Stomach (tissue), 19 donors: ENCODE measurements around the gene NUP85. TPM values are rescaled to one million over a fixed set of nuclear protein-coding genes. Genes with fewer than 3 reads are reported as not detected.
"Not testable (repeated sequence)": the region's sequence is repeated elsewhere in the genome, so short reads cannot be mapped to it uniquely, and the experiment has no call there.

Source experiments
- DNase-seq, 2 donors: peaks; one replicate each; pipeline versions ENCODE4 v3.0.0 to v3.0.0-alpha.2; 2013 to 2019
- H3K27ac ChIP-seq, 5 donors: fragments of 200-600 bp in 4 of 5; sonication (generic) in 4 of 5; one replicate each; pipeline ENCODE4 v1.5.1; 2013 to 2019; ENCODE audit warnings: mild to moderate bottlenecking in 1 of 5, moderate library complexity in 1 of 5
- H3K27me3 ChIP-seq, 3 donors: fragments of 200-600 bp; sonication (generic); one replicate each; pipeline ENCODE4 v1.5.1; 2017 to 2019; ENCODE audit warnings: mixed run types in 1 of 3
- H3K36me3 ChIP-seq, 4 donors: fragments of 200-600 bp; sonication (generic); 1 replicate in 3 of 4; 2 replicates in 1 of 4; pipeline ENCODE4 v1.5.1; 2016 to 2019
- H3K4me1 ChIP-seq, 4 donors: fragments of 200-600 bp; sonication (generic); one replicate each; pipeline ENCODE4 v1.5.1; 2016 to 2019
- H3K4me3 ChIP-seq, 4 donors: fragments of 200-600 bp; sonication (generic) in 3 of 4; one replicate each; pipeline ENCODE4 v1.5.1; 2016 to 2019; ENCODE audit warnings: mild to moderate bottlenecking in 1 of 4
- H3K9me3 ChIP-seq, 4 donors: fragments of 200-600 bp; sonication (generic); one replicate each; pipeline ENCODE4 v1.5.1; 2016 to 2019
- CTCF ChIP-seq, 7 experiments: fragments of 450-650 bp in 4 of 7; fragments of 200-600 bp in 3 of 7; sonication (generic) in 3 of 7; IDR thresholded peaks; one replicate each; pipeline ENCODE4 v1.5.1; 2016 to 2019; ENCODE audit warnings: antibody characterized with exemption in 7 of 7, control low read depth in 2 of 7, mild to moderate bottlenecking in 1 of 7
- EP300 ChIP-seq: sonication (generic); formaldehyde crosslinking; IDR thresholded peaks from one replicate; pipeline ENCODE4 v1.6.1; 2017; ENCODE audit warnings: antibody characterized with exemption
- POLR2A ChIP-seq, 4 donors: fragments of 450-650 bp; IDR thresholded peaks; one replicate each; pipeline ENCODE4 v1.6.1; 2016; ENCODE audit warnings: antibody characterized with exemption in 4 of 4, control low read depth in 2 of 4, mild to moderate bottlenecking in 1 of 4, moderate library complexity in 1 of 4
- POLR2AphosphoS5 ChIP-seq, 3 donors: sonication (generic); formaldehyde crosslinking; IDR thresholded peaks; one replicate each; pipeline ENCODE4 v1.6.1; 2016; ENCODE audit warnings: antibody characterized with exemption in 3 of 3
- WGBS, 5 donors: extraction: QIAGEN DNeasy Blood & Tissue Kit in 3 of 5; methylation state at CpG; one replicate each; pipeline versions ENCODE4 v1.1.5 to v1.1.7; 2013 to 2018; 5-methylcytosine and 5-hydroxymethylcytosine counted together
- intact Hi-C: fragments of 100-400 bp; cut with DNase I; formaldehyde crosslinking; loops from one replicate; pipeline ENCODE4 v1.15.1; 2023; ENCODE audit warnings: low total_unique reads
- long read RNA-seq, 10 donors: transcript quantifications; one replicate each; lab custom pipeline, GENCODE V29; 2026
- polyA plus RNA-seq, 3 donors: library from polyadenylated mRNA; stranded (reverse); fragments of 200-250 nt; gene quantifications; one replicate each; pipeline ENCODE4 v1.2.3, GENCODE V29; 2013
- total RNA-seq, 5 donors: library from RNA; depleted of rRNA; stranded (reverse); fragments of >200 nt; gene quantifications; one replicate each; pipeline versions ENCODE4 v1.1.0 to v1.2.3, GENCODE V29; 2014 to 2016
- donor health status: healthy with polysubstance abuse.
- donor health status: Bipolar disorder and iron deficiency.
- donor health status: healthy.

NUP85 gene
- total RNA-seq (100 to 1,000 TPM in 1 of 5 donors, 10 to 100 TPM in 4; 20.3 to 220 (median 29.2) TPM), polyA plus RNA-seq (10 to 100 TPM; 21.5 to 52.1 (median 37.3) TPM)
- long read RNA-seq, donor 1, partial matches to known transcripts, result 223 of 225 reads
- long read RNA-seq, donor 1, other reads (novel, unspliced or antisense), result 0 of 225 reads
- long read RNA-seq, donor 2, partial matches to known transcripts, result 8 of 12 reads
- long read RNA-seq, donor 2, other reads (novel, unspliced or antisense), result 0 of 12 reads
- long read RNA-seq, donor 3, partial matches to known transcripts, result 0 of 5 reads
- long read RNA-seq, donor 3, other reads (novel, unspliced or antisense), result 0 of 5 reads
- long read RNA-seq, donor 4, result 0 reads
- long read RNA-seq, donor 5, partial matches to known transcripts, result 0 of 2 reads
- long read RNA-seq, donor 5, other reads (novel, unspliced or antisense), result 0 of 2 reads
- long read RNA-seq, donor 6, transcript NUP85-201 (19 exons, 2,121 nt), result major isoform, 8 of 54 reads
- long read RNA-seq, donor 6, partial matches to known transcripts, result 39 of 54 reads
- long read RNA-seq, donor 6, other reads (novel, unspliced or antisense), result 0 of 54 reads
- long read RNA-seq, donor 7, partial matches to known transcripts, result 12 of 16 reads
- long read RNA-seq, donor 7, other reads (novel, unspliced or antisense), result 0 of 16 reads
- long read RNA-seq, donor 8, partial matches to known transcripts, result 6 of 9 reads
- long read RNA-seq, donor 8, other reads (novel, unspliced or antisense), result 0 of 9 reads
- long read RNA-seq, donor 9, transcript NUP85-201 (19 exons, 2,121 nt), result major isoform, 6 of 17 reads
- long read RNA-seq, donor 9, partial matches to known transcripts, result 10 of 17 reads
- long read RNA-seq, donor 9, other reads (novel, unspliced or antisense), result 0 of 17 reads
- long read RNA-seq, donor 10, partial matches to known transcripts, result 0 of 3 reads
- long read RNA-seq, donor 10, other reads (novel, unspliced or antisense), result 0 of 3 reads

- peak; percentile 92 to 98 for DNase-seq
- WGBS, 5 donors, result 0% methylated on average over 41 to 57 of the region's 57 CpGs
- Histone ChIP-seq H3K4me3 (peak within 1 kb of the TSS; percentile 85 to 96 (median 88)), H3K4me1 (peaks cover 14 to 33% (median 32%) of the 10 kb centered on the region in 4 donors), H3K9me3 (no peaks in the 10 kb centered on the region), H3K27me3 (no peaks in the 10 kb centered on the region), H3K36me3 (peaks cover 5 to 19% (median 15%) of the 10 kb centered on the region in 4 donors), H3K27ac (peak within 1 kb of the TSS; percentile 89 to 98 (median 92))
- intact Hi-C loops, result no loop called here
- TF ChIP-seq CTCF (IDR thresholded peaks at IDR 0.05) (peak in 2 of 7 experiments; percentile 8 to 11), EP300 (no peak), POLR2AphosphoS5 (IDR thresholded peaks at IDR 0.05) (peak; percentile 30 to 77 (median 72)), POLR2A (IDR thresholded peaks at IDR 0.05) (peak in 1 of 4 donors; percentile 18)
These were observed at the start of gene NUP85 for GRCh38 chr17:75205037-75205792. NUP85 (plus strand) TSS chr17:75205679; CDS start chr17:75205762, 83 bp downstream.

GRCh38 chr17:75158480-75158879, 47.0 kb upstream of the NUP85 start:
- H3K27ac ChIP-seq, result peak overlapping the region in 1 of 5 donors; percentile 71
- peaks cover 5 to 28% (median 13%) of the 10 kb centered on the region in 4 donors for H3K4me1 ChIP-seq
- WGBS, 5 donors, result 90 to 93% (median 91%) methylated on average over 8 of the region's 8 CpGs
- H3K27me3 ChIP-seq, H3K4me3 ChIP-seq, DNase-seq, intact Hi-C loops, H3K9me3 ChIP-seq: not testable (repeated sequence)
- peaks cover 0 to 12% (median 3%) of the 10 kb centered on the region in 4 donors for H3K36me3 ChIP-seq

DNA sequence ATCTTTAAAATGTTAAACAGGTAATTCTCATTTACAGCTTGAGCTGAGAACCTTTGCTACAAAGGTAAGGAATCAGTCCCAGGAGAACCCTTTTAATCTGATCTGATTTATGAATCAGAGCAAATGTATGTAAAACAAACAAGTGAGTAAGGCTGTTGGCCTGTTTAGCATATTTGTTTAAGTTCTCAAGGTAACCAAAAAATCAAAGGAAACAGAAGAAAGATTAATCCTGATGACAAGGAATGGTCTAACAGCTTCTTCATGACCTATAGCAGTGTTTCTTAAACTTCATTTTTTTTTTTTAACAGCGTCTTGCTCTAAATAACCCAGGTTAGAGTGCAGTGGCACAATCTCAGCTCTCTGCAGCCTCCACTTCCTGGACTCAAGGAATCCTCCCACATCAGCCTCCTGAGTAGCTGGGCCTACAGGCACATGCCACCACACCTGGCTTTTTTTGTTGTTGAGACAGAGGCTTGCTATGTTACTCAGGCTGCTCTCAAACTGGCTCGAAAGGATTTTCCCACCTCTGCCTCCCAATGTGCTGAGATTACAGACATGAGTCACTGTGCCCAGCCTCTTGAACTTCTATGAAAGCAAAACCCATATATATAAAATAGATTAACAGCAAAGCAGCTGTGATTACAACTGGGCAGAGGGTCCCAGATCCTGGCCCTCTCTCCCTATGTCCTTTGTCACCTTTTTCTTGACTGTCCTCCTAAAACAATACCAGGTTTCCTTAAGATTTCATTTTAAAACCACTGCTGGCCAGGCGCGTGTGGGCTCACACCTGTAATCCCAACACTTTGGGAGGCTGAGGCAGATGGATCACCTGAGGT, 46.1 kb upstream of the NUP85 start:
- H3K36me3 ChIP-seq, result peaks cover 0 to 15% (median 9%) of the 10 kb centered on the region in 4 donors
- peak overlapping the region; percentile 29 to 71 (median 58) for H3K27ac ChIP-seq
- no peak overlapping the region for H3K4me3 ChIP-seq
- peaks cover 3 to 25% (median 8%) of the 10 kb centered on the region in 4 donors for H3K4me1 ChIP-seq
- intact Hi-C loops, result no loop called here
- peak; percentile 25 to 75 for DNase-seq
- TF ChIP-seq POLR2A (IDR thresholded peaks at IDR 0.05) (no peak), EP300 (no peak), CTCF (IDR thresholded peaks at IDR 0.05) (no peak), POLR2AphosphoS5 (IDR thresholded peaks at IDR 0.05) (no peak)
- H3K9me3 ChIP-seq, result no peaks in the 10 kb centered on the region
- no peaks in the 10 kb centered on the region for H3K27me3 ChIP-seq
- 68 to 78% (median 71%) methylated on average over 4 of the region's 4 CpGs for WGBS, 5 donors

DNA sequence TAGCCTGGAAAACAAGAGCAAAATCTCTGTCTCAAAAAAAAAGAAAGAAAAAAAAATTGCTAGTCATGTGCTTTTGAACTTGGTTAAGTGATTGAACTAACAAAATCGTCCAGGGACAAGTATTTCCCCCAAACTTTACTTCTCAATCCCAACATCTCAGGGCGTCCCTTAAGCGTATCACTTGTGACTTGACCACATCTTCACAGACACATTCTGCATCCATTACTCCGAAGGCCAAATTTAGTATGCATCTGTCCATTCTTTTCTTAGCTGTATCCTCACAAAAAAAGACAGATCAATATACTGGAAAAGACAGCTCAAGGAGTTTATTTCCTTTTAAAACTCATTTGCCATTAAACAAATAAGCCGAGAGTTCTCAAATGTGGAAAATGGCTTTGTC, 45.3 kb upstream of the NUP85 start:
- Histone ChIP-seq H3K27ac (peak overlapping the region in 3 of 5 donors; percentile 46 to 71 (median 58)), H3K27me3 (no peaks in the 10 kb centered on the region), H3K36me3 (peaks cover 0 to 23% (median 17%) of the 10 kb centered on the region in 4 donors), H3K4me1 (peaks cover 0 to 18% (median 4%) of the 10 kb centered on the region in 4 donors), H3K9me3 (no peaks in the 10 kb centered on the region), H3K4me3 (no peak overlapping the region)
- intact Hi-C loops, result no loop called here
- TF ChIP-seq POLR2AphosphoS5 (IDR thresholded peaks at IDR 0.05), result no peak
- 88 to 92% (median 91%) methylated on average over 5 of the region's 5 CpGs for WGBS, 5 donors
- no peak for DNase-seq
